HFFc6 (cell line): ENCODE measurements around the gene M1AP. TPM values are rescaled to one million over a fixed set of nuclear protein-coding genes. Genes with fewer than 3 reads are reported as not detected.

Source experiments
- DNase-seq: peaks from one replicate; pipeline ENCODE4 v3.0.0-alpha.2; 2018
- H3K27ac Mint-ChIP-seq: 2 replicates; pipeline ENCODE4 v1.8.0; 2020; ENCODE audit warnings: mild to moderate bottlenecking, mixed read lengths
- H3K27me3 Mint-ChIP-seq: 2 replicates; pipeline ENCODE4 v1.8.0; 2021; ENCODE audit warnings: mild to moderate bottlenecking, moderate library complexity, mixed read lengths; ENCODE audit not compliant: insufficient read depth
- H3K36me3 Mint-ChIP-seq: 2 replicates; pipeline ENCODE4 v1.8.0; 2021; ENCODE audit warnings: low read depth, mixed read lengths
- H3K4me1 Mint-ChIP-seq: 2 replicates; pipeline ENCODE4 v1.8.0; 2020; ENCODE audit warnings: low read depth, mixed read lengths
- H3K4me3 Mint-ChIP-seq: 2 replicates; pipeline ENCODE4 v1.8.0; 2020; ENCODE audit warnings: mild to moderate bottlenecking, moderate library complexity, mixed read lengths
- H3K9me3 Mint-ChIP-seq: 2 replicates; pipeline ENCODE4 v1.8.0; 2020; ENCODE audit warnings: mild to moderate bottlenecking, mixed read lengths
- total RNA-seq, 6 experiments: library from RNA; stranded (reverse); fragmentation: NEBNext Ultra II Directional; extraction: Animal tissue kit (Norgen Biotek cat#: 25700); gene quantifications; 2 replicates in 1 of 6; 3 replicates in 5 of 6; pipeline ENCODE4 v1.2.3, GENCODE V29; 2021
- TF ChIP-seq, protein P1 (sequence below): fragments of 200-600 bp; sonication (generic); IDR thresholded peaks from 2 replicates; pipeline ENCODE4 v1.5.0; 2021; ENCODE audit warnings: antibody characterized with exemption, mild to moderate bottlenecking

The M1AP gene
- total RNA-seq, 6 experiments from 2014 or later = 0.14 to 0.38 (median 0.17) TPM; not detected in 1

DNA sequence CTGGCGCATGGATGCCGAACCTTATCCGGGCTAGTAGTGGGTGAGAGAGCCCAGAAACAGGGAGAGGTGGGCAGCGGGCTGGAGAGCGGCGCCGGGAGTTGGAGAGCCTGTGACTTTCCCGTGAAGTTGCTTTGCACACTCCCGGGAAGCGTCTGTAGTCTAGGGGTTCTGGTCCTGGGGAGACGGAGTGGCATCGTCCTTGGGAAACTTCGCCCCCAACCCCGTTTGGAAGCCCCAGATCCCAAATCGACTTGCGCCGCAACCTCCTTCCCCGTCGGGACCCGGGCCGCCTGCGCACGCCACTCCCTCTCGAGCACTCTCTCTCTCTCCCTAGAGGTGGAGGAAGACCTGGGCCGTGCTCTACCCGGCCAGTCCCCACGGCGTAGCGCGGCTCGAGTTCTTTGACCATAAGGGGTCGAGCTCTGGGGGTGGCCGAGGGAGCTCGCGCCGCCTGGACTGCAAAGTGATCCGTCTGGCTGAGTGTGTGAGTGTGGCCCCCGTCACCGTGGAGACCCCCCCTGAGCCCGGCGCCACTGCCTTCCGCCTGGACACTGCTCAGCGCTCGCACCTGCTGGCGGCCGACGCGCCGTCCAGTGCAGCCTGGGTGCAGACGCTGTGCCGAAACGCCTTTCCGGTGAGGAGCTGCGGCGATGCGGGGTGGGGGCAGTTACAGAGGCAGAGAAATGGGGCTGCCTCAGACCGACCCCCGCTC lies 93.2 kb downstream of the M1AP start:
- H3K27ac Mint-ChIP-seq = peak overlapping the region; percentile 76; the same call in 1 of the 2 replicates
- peaks cover 7% of the 10 kb centered on the region for H3K27me3 Mint-ChIP-seq
- H3K9me3 Mint-ChIP-seq = no peaks in the 10 kb centered on the region
- no peak for DNase-seq
- peaks cover 12% of the 10 kb centered on the region for H3K36me3 Mint-ChIP-seq
- H3K4me1 Mint-ChIP-seq = peaks cover 30% of the 10 kb centered on the region
- TF ChIP-seq, protein P1, sequence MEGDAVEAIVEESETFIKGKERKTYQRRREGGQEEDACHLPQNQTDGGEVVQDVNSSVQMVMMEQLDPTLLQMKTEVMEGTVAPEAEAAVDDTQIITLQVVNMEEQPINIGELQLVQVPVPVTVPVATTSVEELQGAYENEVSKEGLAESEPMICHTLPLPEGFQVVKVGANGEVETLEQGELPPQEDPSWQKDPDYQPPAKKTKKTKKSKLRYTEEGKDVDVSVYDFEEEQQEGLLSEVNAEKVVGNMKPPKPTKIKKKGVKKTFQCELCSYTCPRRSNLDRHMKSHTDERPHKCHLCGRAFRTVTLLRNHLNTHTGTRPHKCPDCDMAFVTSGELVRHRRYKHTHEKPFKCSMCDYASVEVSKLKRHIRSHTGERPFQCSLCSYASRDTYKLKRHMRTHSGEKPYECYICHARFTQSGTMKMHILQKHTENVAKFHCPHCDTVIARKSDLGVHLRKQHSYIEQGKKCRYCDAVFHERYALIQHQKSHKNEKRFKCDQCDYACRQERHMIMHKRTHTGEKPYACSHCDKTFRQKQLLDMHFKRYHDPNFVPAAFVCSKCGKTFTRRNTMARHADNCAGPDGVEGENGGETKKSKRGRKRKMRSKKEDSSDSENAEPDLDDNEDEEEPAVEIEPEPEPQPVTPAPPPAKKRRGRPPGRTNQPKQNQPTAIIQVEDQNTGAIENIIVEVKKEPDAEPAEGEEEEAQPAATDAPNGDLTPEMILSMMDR = no peak
- H3K4me3 Mint-ChIP-seq = peak overlapping the region; percentile 91

DNA sequence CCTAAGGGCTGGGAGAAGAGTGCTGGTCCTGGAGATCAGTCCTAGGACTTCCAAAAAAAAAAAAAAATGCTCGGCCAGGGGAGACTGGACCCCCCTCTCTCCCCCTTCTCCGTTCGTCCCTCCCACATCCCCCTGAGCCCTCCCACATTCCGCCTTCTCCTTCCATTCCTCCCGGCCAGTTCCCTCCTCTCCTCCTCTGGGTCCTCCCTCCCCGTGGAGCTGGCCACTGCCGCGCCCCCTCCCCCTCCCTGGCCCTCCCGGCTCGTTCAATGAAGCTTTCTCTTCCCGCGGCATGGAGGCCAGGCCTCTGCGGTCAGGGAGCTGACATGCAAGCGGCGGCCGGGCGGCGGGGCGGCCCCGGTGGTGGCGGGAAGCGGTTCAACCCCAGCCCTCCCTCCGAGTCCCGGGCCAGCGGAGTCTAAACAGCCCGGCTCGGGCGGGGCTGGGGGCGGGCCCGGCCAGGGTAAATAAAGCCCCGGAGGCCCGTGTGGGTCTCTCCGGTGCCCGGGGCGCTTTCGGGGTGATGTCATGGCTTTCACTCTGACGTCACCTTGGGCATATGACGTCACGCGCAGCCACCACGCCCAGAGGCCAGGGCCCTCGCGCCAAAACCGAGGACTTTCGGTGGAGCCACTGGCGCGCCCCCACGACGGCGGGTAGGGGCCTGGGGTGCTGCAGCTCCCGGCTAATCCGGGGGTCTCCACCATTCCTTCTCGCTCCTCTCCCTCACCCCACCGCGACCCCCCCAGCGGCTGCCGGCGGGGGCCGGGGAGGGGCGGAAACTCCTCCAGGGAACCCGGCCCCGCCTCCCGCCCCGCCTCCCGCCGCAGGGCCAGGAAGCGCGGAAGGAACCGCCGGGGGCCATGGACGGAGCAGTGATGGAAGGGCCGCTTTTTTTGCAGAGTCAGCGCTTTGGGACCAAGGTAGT lies 94.0 kb downstream of the M1AP start, which contains the start of the genes DOK1 and LOXL3:
Gene DOK1, plus strand, starts transcription at position 829 of the 928 bp plus-strand sequence. Its CDS starts 35 bp downstream, at position 864.
Gene LOXL3, minus strand, starts transcription at position 51 of the 928 bp plus-strand sequence. CDS start 1,308 bp downstream, outside the sequence.
- peak within 1 kb of the TSS; percentile 84 for H3K27ac Mint-ChIP-seq
- H3K9me3 Mint-ChIP-seq = no peaks in the 10 kb centered on the region
- TF ChIP-seq, protein P1 = no peak
- H3K4me1 Mint-ChIP-seq = peaks cover 36% of the 10 kb centered on the region
- peak; percentile 86 for DNase-seq
- peaks cover 13% of the 10 kb centered on the region for H3K36me3 Mint-ChIP-seq
- peak within 1 kb of the TSS; percentile 91 for H3K4me3 Mint-ChIP-seq
- peaks cover 7% of the 10 kb centered on the region for H3K27me3 Mint-ChIP-seq

DNA sequence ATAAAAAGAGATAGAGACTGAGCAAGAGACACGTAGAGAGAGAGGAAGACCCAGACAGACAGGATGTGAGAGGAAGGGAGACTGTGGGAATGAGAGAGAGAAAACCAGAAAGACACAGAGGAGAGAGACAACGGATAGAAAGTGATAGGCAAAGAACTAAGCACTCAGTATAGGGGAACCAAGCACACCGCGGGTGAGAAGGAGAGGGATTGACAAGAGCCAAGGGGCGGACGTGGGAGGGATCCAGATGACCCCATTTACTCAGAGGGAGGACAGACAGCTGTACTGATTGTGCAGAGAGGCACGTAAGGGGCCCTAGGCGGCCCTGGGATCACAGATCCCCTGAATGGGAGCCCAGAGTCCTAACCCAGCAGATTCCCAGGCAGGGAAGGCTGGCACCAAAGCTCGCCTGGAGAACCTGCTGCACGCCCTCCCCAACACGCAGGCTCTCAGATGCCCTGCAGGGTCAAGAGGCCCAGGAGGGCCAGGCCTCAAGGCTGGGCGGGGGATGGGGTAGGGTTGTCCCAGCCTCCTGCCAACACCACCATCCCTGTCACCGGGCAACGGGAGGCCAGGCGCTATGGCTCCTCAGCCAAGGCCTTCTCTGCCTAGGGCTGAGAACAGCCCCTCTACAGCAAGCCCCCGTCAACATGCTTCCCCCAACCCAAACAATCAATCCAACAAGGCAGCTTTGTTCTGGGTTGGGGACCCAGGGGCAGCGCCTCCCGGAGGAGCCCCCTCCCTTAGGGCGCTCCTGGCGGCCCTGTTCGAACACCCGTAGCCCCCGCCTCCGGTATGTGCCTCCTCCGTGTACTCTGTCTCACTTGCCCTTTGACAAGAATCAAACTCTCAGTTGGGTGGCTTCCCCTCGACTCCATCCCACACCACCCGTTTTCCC lies 95.0 kb downstream of the M1AP start:
- peaks cover 13% of the 10 kb centered on the region for H3K36me3 Mint-ChIP-seq
- no peaks in the 10 kb centered on the region for H3K9me3 Mint-ChIP-seq
- peak overlapping the region; percentile 91 for H3K4me3 Mint-ChIP-seq
- peak overlapping the region; percentile 84 for H3K27ac Mint-ChIP-seq
- DNase-seq = no peak
- TF ChIP-seq, protein P1 = no peak
- H3K27me3 Mint-ChIP-seq = peaks cover 7% of the 10 kb centered on the region
- H3K4me1 Mint-ChIP-seq = peaks cover 41% of the 10 kb centered on the region

DNA sequence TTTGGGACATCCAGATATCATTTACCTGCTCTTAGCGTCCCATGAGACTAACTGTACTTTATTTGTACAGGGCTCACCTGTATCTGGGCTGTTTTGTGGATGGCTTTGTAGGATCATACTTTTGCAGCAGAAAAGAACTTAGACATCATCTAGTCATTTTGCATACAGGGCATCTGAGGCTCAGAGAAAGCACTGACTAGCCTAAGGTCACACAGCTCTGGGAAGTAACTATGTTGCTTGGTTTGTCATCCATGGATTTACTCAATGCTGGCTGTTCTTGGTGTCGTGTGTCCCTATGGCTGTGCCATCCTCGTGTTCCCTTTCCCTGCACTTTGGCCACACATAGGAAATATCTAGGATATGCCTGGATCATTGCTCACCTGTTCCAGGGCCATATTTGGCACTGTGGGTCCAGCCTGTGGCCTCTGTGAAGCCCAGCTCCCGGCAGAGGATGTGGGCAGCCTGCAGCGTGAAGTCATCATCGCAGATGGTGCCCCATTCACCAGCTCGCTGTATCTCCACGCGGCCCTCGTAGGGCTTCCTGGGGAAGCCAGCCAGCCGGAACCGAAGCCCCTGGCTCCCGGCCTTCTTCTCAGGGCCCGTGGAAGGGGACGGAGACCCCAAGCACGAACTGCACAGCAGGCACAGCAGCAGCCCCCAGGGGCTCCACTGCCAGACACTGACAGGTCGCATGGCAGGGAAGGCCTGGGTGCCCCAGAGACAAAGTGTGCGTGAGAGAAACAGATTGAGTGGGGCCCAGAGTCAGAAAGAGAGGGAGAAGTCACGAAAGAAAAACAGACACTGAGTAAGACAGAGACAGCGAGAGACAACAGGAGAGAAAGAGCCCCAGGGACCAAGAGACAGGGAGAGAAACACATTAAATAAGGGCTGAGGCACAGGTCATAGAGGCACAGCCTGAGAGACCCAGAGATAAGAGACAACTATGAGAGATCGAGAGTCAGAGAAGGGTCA lies 95.9 kb downstream of the M1AP start:
- peaks cover 44% of the 10 kb centered on the region for H3K4me1 Mint-ChIP-seq
- TF ChIP-seq, protein P1 = no peak
- H3K9me3 Mint-ChIP-seq = no peaks in the 10 kb centered on the region
- peak overlapping the region; percentile 91 for H3K4me3 Mint-ChIP-seq
- peaks cover 5% of the 10 kb centered on the region for H3K27me3 Mint-ChIP-seq
- peaks cover 16% of the 10 kb centered on the region for H3K36me3 Mint-ChIP-seq
- no peak for DNase-seq
- peak overlapping the region; percentile 84 for H3K27ac Mint-ChIP-seq
